CD4-positive, alpha-beta T cell (primary cell): ENCODE data around the gene CHST15. TPM values are rescaled to one million over a fixed set of nuclear protein-coding genes. Genes with fewer than 3 reads are reported as not detected.
"Not testable (repeated sequence)": the region's sequence is repeated elsewhere in the genome, so short reads cannot be mapped to it uniquely, and the experiment has no call there.

Experiments used
- ATAC-seq: fragments of 200-7000 bp; cut with Tn5 transposase; one replicate; pipeline ENCODE4 v1.10.0; 2022; ENCODE audit warnings: mild to moderate bottlenecking; ENCODE audit not compliant: poor library complexity
- CTCF ChIA-PET: fragments of 350-600 bp; sonication (Branson Sonifier 250); formaldehyde crosslinking; loops from one replicate; lab custom pipeline; 2021; ENCODE audit warnings: antibody characterized with exemption, inconsistent platforms; lab: Charles Lee
- POLR2A ChIA-PET: fragments of 350-600 bp; sonication (Branson Sonifier 250); formaldehyde crosslinking; loops from one replicate; lab custom pipeline; 2021; ENCODE audit warnings: antibody characterized with exemption, inconsistent platforms; lab: Charles Lee
- DNase-seq, 14 experiments: peaks; one replicate each; pipeline ENCODE4 v3.0.0-alpha.2; 2013 to 2020; ENCODE audit warnings: mixed read lengths in 2 of 14
- H3K27ac ChIP-seq, 2 donors: one replicate each; pipeline versions ENCODE4 v1.5.1 to v1.7.0; 2013; ENCODE audit warnings: low read length in 2 of 2, low read depth in 1 of 2, mild to moderate bottlenecking in 1 of 2
- H3K27me3 ChIP-seq, 2 experiments: 1 replicate in 1 of 2; 2 replicates in 1 of 2; pipeline versions ENCODE4 v1.6.1 to v1.7.0; 2013; ENCODE audit warnings: low read length in 2 of 2, control low read depth in 1 of 2, mild to moderate bottlenecking in 1 of 2, moderate library complexity in 1 of 2; ENCODE audit not compliant: insufficient read depth in 2 of 2, control insufficient read depth in 1 of 2
- H3K36me3 ChIP-seq: one replicate; pipeline ENCODE4 v1.6.1; 2013; ENCODE audit warnings: low read length, control low read depth; ENCODE audit not compliant: insufficient read depth
- H3K4me1 ChIP-seq: one replicate; pipeline ENCODE4 v1.6.1; 2013; ENCODE audit warnings: low read length, control low read depth; ENCODE audit not compliant: insufficient read depth
- H3K4me3 ChIP-seq: one replicate; pipeline ENCODE4 v1.5.1; 2013; ENCODE audit warnings: mild to moderate bottlenecking, low read length, moderate library complexity
- H3K9me3 ChIP-seq, 2 experiments: 1 replicate in 1 of 2; 2 replicates in 1 of 2; pipeline versions ENCODE4 v1.6.1 to v1.7.0; 2013; ENCODE audit warnings: low read length in 2 of 2, mild to moderate bottlenecking in 2 of 2, control low read depth in 1 of 2, moderate library complexity in 1 of 2; ENCODE audit not compliant: control insufficient read depth in 1 of 2, insufficient read depth in 1 of 2
- H3K27ac Mint-ChIP-seq: one replicate; pipeline ENCODE4 v1.8.0; 2020; ENCODE audit warnings: mixed read lengths
- H3K27me3 Mint-ChIP-seq: one replicate; pipeline ENCODE4 v1.8.0; 2021; ENCODE audit warnings: mixed read lengths
- H3K36me3 Mint-ChIP-seq: one replicate; pipeline ENCODE4 v1.8.0; 2021; ENCODE audit warnings: low read depth, mixed read lengths
- H3K4me1 Mint-ChIP-seq: one replicate; pipeline ENCODE4 v1.8.0; 2021; ENCODE audit warnings: low read depth, mixed read lengths
- H3K4me3 Mint-ChIP-seq: one replicate; pipeline ENCODE4 v1.8.0; 2020; ENCODE audit warnings: mild to moderate bottlenecking, mixed read lengths
- H3K9me3 Mint-ChIP-seq: one replicate; pipeline ENCODE4 v1.8.0; 2020; ENCODE audit warnings: mixed read lengths
- CTCF ChIP-seq: fragments of 200-600 bp; IDR thresholded peaks from one replicate; pipeline ENCODE4 v1.8.0; 2022; ENCODE audit warnings: antibody characterized with exemption, mild to moderate bottlenecking
- intact Hi-C, 2 experiments: fragments of 100-400 bp; cut with DNase I in 1 of 2; cut with micrococcal nuclease in 1 of 2; formaldehyde crosslinking; loops; one replicate each; pipeline versions ENCODE4 v1.15.1 to v1.9.0; 2023 to 2025; cut with DNase I, micrococcal nuclease
- total RNA-seq, 174 experiments: library from RNA in 2 of 174; stranded (reverse) in 2 of 174; gene quantifications; one replicate each; pipeline ENCODE4 v1.2.3 and lab custom pipeline; 2021 to 2026

CHST15 gene
- total RNA-seq, 2 experiments from 2014 or later, result 0.42 to 0.52 TPM

GRCh38 chr10:124098575-124098974, 5.2 kb upstream of the CHST15 start:
- no peaks in the 10 kb centered on the region for H3K36me3 ChIP-seq
- H3K36me3 Mint-ChIP-seq, result no peaks in the 10 kb centered on the region

GRCh38 chr10:124097883-124098282, 4.5 kb upstream of the CHST15 start:
- H3K4me3 Mint-ChIP-seq, result no peak overlapping the region
- H3K27ac Mint-ChIP-seq, result no peak overlapping the region
- H3K9me3 Mint-ChIP-seq, result no peaks in the 10 kb centered on the region
- H3K4me1 ChIP-seq, result peaks cover 3% of the 10 kb centered on the region
- H3K27ac ChIP-seq, result no peak overlapping the region
- H3K4me3 ChIP-seq, result no peak overlapping the region
- ChIA-PET POLR2A (no interaction called here), CTCF (no interaction called here)
- intact Hi-C loops, result no loop called here
- no peak for TF ChIP-seq CTCF
- H3K36me3 ChIP-seq, result no peaks in the 10 kb centered on the region
- DNase-seq (no peak), ATAC-seq (no peak)
- peaks cover 33% of the 10 kb centered on the region for H3K27me3 Mint-ChIP-seq
- peaks cover 13 to 20% of the 10 kb centered on the region in 2 experiments for H3K27me3 ChIP-seq
- no peaks in the 10 kb centered on the region for H3K36me3 Mint-ChIP-seq
- peaks cover 0 to 15% of the 10 kb centered on the region in 2 experiments for H3K9me3 ChIP-seq
- no peaks in the 10 kb centered on the region for H3K4me1 Mint-ChIP-seq

More at GRCh38 chr10:124098575-124098974, 5.2 kb upstream of the CHST15 start:
- Histone ChIP-seq H3K4me1 (peaks cover under 1% of the 10 kb centered on the region), H3K9me3 (peaks cover 0 to 17% of the 10 kb centered on the region in 2 experiments), H3K27me3 (peaks cover 13 to 20% of the 10 kb centered on the region in 2 experiments), H3K27ac (no peak overlapping the region), H3K4me3 (no peak overlapping the region)
- ChIA-PET CTCF (no interaction called here), POLR2A (no interaction called here)
- DNase-seq (no peak), ATAC-seq (no peak)
- Mint-ChIP-seq H3K9me3 (no peaks in the 10 kb centered on the region), H3K27ac (no peak overlapping the region), H3K4me1 (no peaks in the 10 kb centered on the region), H3K27me3 (peaks cover 33% of the 10 kb centered on the region), H3K4me3 (no peak overlapping the region)
- intact Hi-C loops, result no loop called here
- no peak for TF ChIP-seq CTCF

GRCh38 chr10:124096494-124096893, 3.1 kb upstream of the CHST15 start:
- POLR2A ChIA-PET, result no interaction called here
- intact Hi-C loops, result no loop called here
- no peak for ATAC-seq

GRCh38 chr10:124095801-124096200, 2.4 kb upstream of the CHST15 start:
- H3K4me3 ChIP-seq, H3K4me1 Mint-ChIP-seq, CTCF ChIA-PET, H3K9me3 ChIP-seq, H3K36me3 Mint-ChIP-seq, ATAC-seq, H3K27ac Mint-ChIP-seq, POLR2A ChIA-PET, H3K36me3 ChIP-seq, intact Hi-C loops, H3K27ac ChIP-seq, DNase-seq, H3K9me3 Mint-ChIP-seq, H3K4me3 Mint-ChIP-seq, H3K4me1 ChIP-seq: not testable (repeated sequence)
- peaks cover 39% of the 10 kb centered on the region for H3K27me3 Mint-ChIP-seq
- H3K27me3 ChIP-seq, result peaks cover 21 to 28% of the 10 kb centered on the region in 2 experiments

More at GRCh38 chr10:124096494-124096893, 3.1 kb upstream of the CHST15 start:
- no peak for TF ChIP-seq CTCF
- Mint-ChIP-seq H3K27ac (no peak overlapping the region), H3K9me3 (no peaks in the 10 kb centered on the region), H3K36me3 (no peaks in the 10 kb centered on the region), H3K4me3 (no peak overlapping the region), H3K4me1 (no peaks in the 10 kb centered on the region), H3K27me3 (peaks cover 33% of the 10 kb centered on the region)
- CTCF ChIA-PET, result no interaction called here
- no peaks in the 10 kb centered on the region for H3K36me3 ChIP-seq
- peaks cover 0 to 9% of the 10 kb centered on the region in 2 experiments for H3K9me3 ChIP-seq
- no peak overlapping the region for H3K4me3 ChIP-seq
- H3K4me1 ChIP-seq, result peaks cover 5% of the 10 kb centered on the region
- peaks cover 14 to 21% of the 10 kb centered on the region in 2 experiments for H3K27me3 ChIP-seq
- no peak for DNase-seq
- no peak overlapping the region for H3K27ac ChIP-seq
